CD4-positive, alpha-beta T cell treated with Interferon alpha-2 for 1 hour (primary cell): Measurements from ENCODE around the gene DIP2C.

ENCODE experiments used
- DNase-seq, 2 donors: peaks; one replicate each; pipeline ENCODE4 v3.0.0-alpha.2; 2020 to 2022

Gene DIP2C

GRCh38 chr10:251982-252582 is 437.4 kb downstream of the DIP2C start:
- no peak for DNase-seq

GRCh38 chr10:248307-248706 is 441.2 kb downstream of the DIP2C start:
- DNase-seq: no peak

GRCh38 chr10:247480-247879 is 442.0 kb downstream of the DIP2C start:
- no peak for DNase-seq

GRCh38 chr10:246431-246830 is 443.0 kb downstream of the DIP2C start:
- no peak for DNase-seq

- DNase-seq: no peak
Observed at GRCh38 chr10:244227-244626, 445.2 kb downstream of the DIP2C start.

GRCh38 chr10:241966-242643 is 447.4 kb downstream of the DIP2C start:
- DNase-seq: no peak

- no peak for DNase-seq
Observed at GRCh38 chr10:241451-241850, 448.0 kb downstream of the DIP2C start.

GRCh38 chr10:239109-239508 is 450.4 kb downstream of the DIP2C start:
- no peak for DNase-seq

GRCh38 chr10:235915-236314 is 453.6 kb downstream of the DIP2C start:
- no peak for DNase-seq

- DNase-seq: no peak
Observed at GRCh38 chr10:234708-235406, 454.6 kb downstream of the DIP2C start.

GRCh38 chr10:232878-233277 is 456.6 kb downstream of the DIP2C start:
- DNase-seq: no peak

- DNase-seq: no peak
Observed at GRCh38 chr10:232061-232460, 457.4 kb downstream of the DIP2C start.

GRCh38 chr10:230758-231157 is 458.7 kb downstream of the DIP2C start:
- no peak for DNase-seq

- no peak for DNase-seq
Observed at GRCh38 chr10:228366-228765, 461.1 kb downstream of the DIP2C start.

GRCh38 chr10:227014-227413 is 462.5 kb downstream of the DIP2C start:
- no peak for DNase-seq

GRCh38 chr10:226018-226417 is 463.4 kb downstream of the DIP2C start:
- no peak for DNase-seq

GRCh38 chr10:224571-224970 is 464.9 kb downstream of the DIP2C start:
- DNase-seq: no peak
